Endothelial cell of hepatic sinusoid (primary cell): ENCODE data around the gene TAB2.
"Not testable (repeated sequence)": the region's sequence is repeated elsewhere in the genome, so short reads cannot be mapped to it uniquely, and the experiment has no call there.

ENCODE experiments used
- in situ Hi-C: cut with HindIII; loops from 2 replicates; pipeline ENCODE4 v1.10.0; 2017; ENCODE audit warnings: low sequenced_read_pairs

The TAB2 gene

DNA sequence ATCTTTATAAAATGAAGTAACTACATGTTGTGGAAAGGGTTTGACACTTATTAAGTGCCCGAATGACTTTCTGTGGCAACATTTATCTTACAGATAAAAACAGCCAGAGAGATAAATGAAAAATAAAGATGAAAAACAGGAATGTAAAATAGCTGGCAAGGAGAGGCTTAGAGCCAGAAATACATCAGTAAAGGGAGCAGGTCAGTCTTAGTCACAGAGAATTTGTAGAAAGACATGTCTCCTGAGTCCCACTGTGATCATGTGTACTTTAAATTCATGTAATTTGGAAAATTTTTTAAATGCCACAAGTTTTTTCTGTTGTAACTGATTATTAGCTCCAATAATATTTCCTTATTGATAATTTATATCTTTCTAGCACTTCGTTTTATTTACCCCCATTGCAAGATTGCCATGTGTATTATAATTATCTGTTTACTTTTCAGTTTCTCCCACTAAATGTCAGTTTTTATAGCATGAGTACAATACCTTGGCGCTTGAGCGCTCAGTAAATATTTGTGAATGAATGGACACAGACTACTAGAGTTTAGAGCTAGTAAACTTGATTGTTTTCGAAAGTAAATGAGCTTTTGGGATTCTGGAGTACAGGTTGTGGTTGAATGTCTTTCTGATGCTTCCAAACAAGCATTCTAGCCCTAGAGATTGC lies 15.2 kb downstream of the TAB2 start:
- in situ Hi-C loops = no loop called here

- in situ Hi-C loops = no loop called here
Observed at GRCh38 chr6:149333266-149333620, 15.7 kb downstream of the TAB2 start.

DNA sequence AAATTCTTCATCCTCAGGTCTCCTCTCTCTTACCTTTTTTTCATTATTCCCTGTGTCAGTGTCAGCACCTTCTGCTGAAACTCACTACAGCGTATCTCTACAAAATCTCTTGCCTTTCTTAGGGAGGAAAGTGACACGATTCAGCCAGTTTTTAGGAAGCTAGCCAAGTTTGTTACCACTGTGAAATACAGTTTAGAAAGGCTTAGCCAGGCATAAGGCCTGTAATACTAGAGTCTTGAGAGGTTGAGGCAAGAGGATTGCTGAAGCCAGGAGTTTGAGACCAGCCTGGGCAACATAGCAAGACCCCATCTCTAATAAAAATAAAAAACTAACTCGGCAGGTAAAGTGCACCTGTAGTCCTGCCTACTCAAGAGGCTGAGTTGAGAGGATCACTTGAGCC lies 16.7 kb downstream of the TAB2 start:
- in situ Hi-C loops = no loop called here

DNA sequence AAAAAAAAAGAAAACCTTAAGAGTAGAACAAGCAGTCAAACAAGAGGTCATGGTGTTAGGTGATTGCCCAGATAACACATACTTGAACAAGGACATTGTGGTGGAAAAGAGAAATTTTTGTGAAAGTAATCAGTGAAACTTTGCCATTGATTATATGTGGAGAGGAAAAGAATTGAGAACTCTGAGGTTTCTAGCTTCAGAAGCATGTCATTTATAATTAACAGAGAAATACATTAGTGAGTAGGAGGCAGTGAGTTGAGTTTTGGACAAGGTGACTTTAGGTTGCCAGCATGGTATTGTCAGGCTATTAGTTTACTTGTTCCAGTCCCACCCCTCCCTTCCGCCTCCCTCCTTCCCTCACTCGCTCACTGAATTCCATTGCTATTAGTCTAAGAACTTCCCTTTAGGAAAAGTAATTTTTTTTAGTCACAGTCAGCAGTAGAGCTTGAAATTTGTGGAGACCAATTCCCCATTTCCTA lies 17.2 kb downstream of the TAB2 start:
- in situ Hi-C loops = loop anchor here (5.0 kb wide), 1 partner anchor 98 kb away; no protein-coding TSS in a partner anchor

GRCh38 chr6:149335924-149336608 lies 18.6 kb downstream of the TAB2 start:
- in situ Hi-C loops = loop anchor here (5.0 kb wide), 1 partner anchor 96 kb away; no protein-coding TSS in a partner anchor

DNA sequence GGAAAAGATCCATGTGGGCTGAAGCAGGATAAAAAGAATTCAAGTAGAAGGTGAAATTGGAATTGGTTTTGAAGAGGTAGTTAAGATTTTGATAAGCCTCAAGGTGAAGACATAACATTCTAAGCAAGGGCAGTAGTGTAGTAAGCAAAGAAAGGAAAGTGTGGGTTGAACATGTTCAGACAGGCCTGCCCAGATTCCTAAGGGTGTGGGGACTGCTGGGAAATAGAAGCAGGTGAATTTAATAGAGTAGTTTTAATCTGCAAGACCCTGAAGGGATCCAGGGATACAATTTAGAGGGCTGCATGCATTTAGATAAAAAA lies 19.1 kb downstream of the TAB2 start:
- in situ Hi-C loops = loop anchor here (5.0 kb wide), 1 partner anchor 96 kb away; no protein-coding TSS in a partner anchor

- in situ Hi-C loops = loop anchor here (5.0 kb wide), 1 partner anchor 95 kb away; no protein-coding TSS in a partner anchor
Observed at GRCh38 chr6:149337320-149337719, 19.8 kb downstream of the TAB2 start.

DNA sequence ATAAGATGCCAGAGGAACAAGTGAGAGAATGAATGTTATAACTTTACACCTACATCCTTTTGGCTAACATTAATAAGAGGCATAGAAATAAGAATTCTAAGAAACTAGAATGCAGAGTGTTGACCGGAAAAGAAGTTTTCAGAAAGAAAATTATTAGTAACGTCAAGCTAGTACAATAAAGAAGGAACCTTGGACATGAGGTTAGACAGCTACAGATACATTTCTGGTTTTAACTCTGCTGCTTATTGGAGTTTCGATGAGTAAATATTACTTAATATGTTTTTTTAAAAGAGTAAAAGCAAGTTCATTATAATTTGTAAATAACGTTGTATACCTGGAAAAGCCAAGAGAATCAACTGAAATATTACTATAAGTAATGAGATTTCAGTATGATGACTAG lies 22.7 kb downstream of the TAB2 start:
- in situ Hi-C loops = no loop called here

GRCh38 chr6:149342525-149342924 lies 25.0 kb downstream of the TAB2 start:
- in situ Hi-C loops = no loop called here

DNA sequence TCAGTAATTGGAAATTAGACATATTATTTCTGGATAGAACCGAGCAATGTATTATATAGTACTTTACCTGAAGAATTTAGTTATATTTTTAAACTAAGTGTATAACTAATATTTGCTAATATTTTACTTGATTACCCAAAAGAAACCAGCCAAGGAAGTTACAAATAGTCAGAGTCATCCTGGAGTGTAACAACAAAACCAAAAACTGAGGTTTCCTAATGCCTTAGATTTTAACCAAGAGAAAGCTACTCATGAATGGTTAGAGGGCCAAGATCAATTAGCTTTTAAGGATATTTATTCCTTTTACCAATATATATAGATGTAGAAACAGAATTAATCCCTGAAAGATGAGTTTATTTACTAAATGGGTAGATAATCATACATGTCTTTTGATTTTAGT lies 26.0 kb downstream of the TAB2 start:
- in situ Hi-C loops = no loop called here

- in situ Hi-C loops = no loop called here
Observed at GRCh38 chr6:149346078-149346477, 28.6 kb downstream of the TAB2 start.

- in situ Hi-C loops = no loop called here
Observed at GRCh38 chr6:149347067-149347466, 29.6 kb downstream of the TAB2 start.

DNA sequence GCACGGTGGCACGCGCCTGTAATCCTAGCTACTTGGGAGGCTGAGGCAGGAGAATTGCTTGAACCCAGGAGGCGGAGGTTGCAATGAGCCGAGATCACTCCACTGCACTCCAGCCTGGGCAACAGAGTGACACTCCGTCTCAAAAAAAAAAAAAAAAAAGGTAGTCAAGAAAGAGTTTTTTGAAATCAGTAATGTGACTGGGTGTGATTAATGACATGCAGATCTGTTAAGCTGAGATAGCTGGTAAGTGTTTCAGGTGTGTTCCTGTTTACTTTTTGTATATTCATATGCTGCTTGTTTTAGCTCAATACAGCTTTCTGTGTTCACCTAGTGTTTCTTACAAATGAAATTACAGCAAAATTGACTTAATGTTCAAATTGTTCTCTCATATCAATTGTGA lies 31.8 kb downstream of the TAB2 start:
- in situ Hi-C loops = not testable (repeated sequence)

DNA sequence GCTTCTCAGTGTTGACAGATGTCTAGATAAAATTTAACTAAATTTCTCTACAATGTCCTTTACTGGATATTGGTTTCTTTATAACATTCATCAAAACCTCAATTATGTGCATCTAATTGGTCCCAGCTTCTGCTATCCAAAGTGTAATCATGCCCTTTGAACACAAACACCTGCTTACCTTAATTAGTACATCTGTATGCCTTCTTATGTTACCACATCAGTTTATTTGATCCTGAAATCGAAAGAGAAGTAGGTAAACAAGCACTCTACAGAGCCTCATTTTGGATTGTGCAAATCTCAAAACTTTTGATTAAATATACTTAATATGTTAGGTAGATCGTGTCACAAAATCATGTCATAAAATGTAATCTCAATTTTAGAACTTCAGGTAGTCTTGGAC lies 36.5 kb downstream of the TAB2 start:
- in situ Hi-C loops = no loop called here

DNA sequence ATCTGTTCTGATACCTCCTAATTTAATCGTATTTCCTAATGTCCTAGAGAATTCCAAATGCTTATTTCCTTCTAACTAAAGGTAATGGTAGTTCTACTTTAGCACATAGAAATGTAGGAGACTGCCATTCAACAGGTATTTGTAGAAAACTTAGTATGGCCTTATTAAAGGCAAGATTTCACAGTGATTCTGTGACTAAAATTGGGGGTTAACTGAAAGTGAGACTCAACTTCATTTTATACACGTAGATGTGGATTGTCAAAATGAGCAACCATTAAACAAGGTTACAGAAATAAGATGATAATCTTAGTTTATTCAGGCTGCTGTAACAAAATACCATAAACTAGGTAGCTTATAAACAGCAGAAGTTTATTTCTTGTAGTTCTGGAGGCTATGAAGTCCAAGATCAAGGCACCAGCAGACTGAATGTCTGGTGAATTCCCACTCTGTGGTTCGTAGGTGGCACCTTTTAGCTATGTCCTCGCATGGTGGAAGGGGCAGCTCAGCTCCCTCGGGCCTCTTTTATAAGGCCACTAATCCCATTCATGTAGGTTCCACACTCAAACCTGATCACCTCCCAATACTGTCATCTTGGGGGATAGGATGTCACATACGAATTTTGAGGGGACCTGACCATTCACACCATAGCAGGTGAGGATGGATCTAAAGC lies 38.7 kb downstream of the TAB2 start:
- in situ Hi-C loops = no loop called here

GRCh38 chr6:149357726-149358538 lies 40.4 kb downstream of the TAB2 start:
- in situ Hi-C loops = no loop called here

GRCh38 chr6:149359440-149359839 lies 41.9 kb downstream of the TAB2 start:
- in situ Hi-C loops = no loop called here

GRCh38 chr6:149360536-149360935 lies 43.0 kb downstream of the TAB2 start:
- in situ Hi-C loops = no loop called here

DNA sequence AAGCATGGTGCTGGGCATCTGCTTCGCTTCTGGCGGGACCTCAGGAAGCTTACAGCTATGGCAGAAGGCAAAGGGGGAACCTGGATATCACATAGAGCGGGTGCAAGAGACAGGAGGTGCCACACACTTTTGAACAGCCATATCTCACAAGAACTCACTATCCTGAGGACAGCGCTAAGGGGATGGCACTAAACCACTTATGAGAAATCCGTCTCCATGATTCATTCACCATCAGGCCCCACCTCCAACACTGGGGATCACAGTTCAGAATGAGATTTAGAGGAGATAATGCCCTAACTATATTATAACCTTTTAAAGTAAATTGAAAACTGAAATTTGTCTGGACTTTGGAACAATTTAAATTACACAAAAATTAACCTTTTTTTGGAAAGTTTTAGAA lies 44.8 kb downstream of the TAB2 start:
- in situ Hi-C loops = no loop called here

GRCh38 chr6:149363154-149363553 lies 45.6 kb downstream of the TAB2 start:
- in situ Hi-C loops = no loop called here

GRCh38 chr6:149364557-149364956 lies 47.0 kb downstream of the TAB2 start:
- in situ Hi-C loops = no loop called here
